GM23248 (cell line): ENCODE results near the gene CDKN2B.

ENCODE experiments used
- EZH2 ChIP-seq: fragments of 200-600 bp; sonication (generic); IDR thresholded peaks from 2 replicates; pipeline ENCODE4 v1.6.1; 2018; ENCODE audit warnings: antibody characterized with exemption, mild to moderate bottlenecking; ENCODE audit not compliant: insufficient read depth, poor library complexity, severe bottlenecking
- EZH2phosphoT487 ChIP-seq: fragments of 200-600 bp; sonication (generic); IDR thresholded peaks from 2 replicates; pipeline ENCODE4 v1.6.1; 2018; ENCODE audit warnings: antibody characterized with exemption, moderate library complexity, mild to moderate bottlenecking, low read depth; ENCODE audit not compliant: insufficient read depth

- no peak for TF ChIP-seq EZH2
- no peak for TF ChIP-seq EZH2phosphoT487
Observed at GRCh38 chr9:22036866-22037626, 27.9 kb upstream of the CDKN2B start.
